GM10266 (cell line): ENCODE data around the gene MARK1.

Experiments
- DNase-seq: peaks from one replicate; pipeline ENCODE4 v3.0.0; 2012; ENCODE audit errors: extremely low spot score
- CTCF ChIP-seq: IDR thresholded peaks from 2 replicates; pipeline ENCODE4 v1.5.1; 2012; ENCODE audit warnings: mild to moderate bottlenecking, low read depth; ENCODE audit not compliant: control insufficient read depth, insufficient read depth; ENCODE audit errors: missing control alignments

Gene MARK1

GRCh38 chr1:220690140-220691052, 162.5 kb downstream of the MARK1 start, which contains the start of gene C1orf115:
Gene C1orf115, plus strand, starts transcription at chr1:220690363. Its CDS starts 40 bp downstream, at chr1:220690403.
- TF ChIP-seq CTCF: peak; percentile 85
- peak; percentile 88 for DNase-seq

- no peak for DNase-seq
- no peak for TF ChIP-seq CTCF
Measured at GRCh38 chr1:220691053-220691684, 163.2 kb downstream of the MARK1 start.

- TF ChIP-seq CTCF: no peak
- DNase-seq: no peak
Measured at GRCh38 chr1:220692436-220693228, 164.7 kb downstream of the MARK1 start.

- no peak for TF ChIP-seq CTCF
- DNase-seq: no peak
Measured at GRCh38 chr1:220694866-220695382, 167.0 kb downstream of the MARK1 start.

- DNase-seq: no peak
- no peak for TF ChIP-seq CTCF
Measured at GRCh38 chr1:220695426-220695825, 167.5 kb downstream of the MARK1 start.

- DNase-seq: no peak
- TF ChIP-seq CTCF: no peak
Measured at GRCh38 chr1:220696226-220696862, 168.4 kb downstream of the MARK1 start.
